Erythroblast (primary cell): ENCODE results near the gene LRRC49.

Experiments used
- GATA1 ChIP-seq: IDR thresholded peaks from 2 replicates; pipeline ENCODE4 v1.6.1; 2011; ENCODE audit warnings: low read depth, mild to moderate bottlenecking, control low read depth, low read length, moderate library complexity
- POLR2A ChIP-seq: IDR thresholded peaks from 2 replicates; pipeline ENCODE4 v1.6.1; 2011; ENCODE audit warnings: mild to moderate bottlenecking, low read length

DNA sequence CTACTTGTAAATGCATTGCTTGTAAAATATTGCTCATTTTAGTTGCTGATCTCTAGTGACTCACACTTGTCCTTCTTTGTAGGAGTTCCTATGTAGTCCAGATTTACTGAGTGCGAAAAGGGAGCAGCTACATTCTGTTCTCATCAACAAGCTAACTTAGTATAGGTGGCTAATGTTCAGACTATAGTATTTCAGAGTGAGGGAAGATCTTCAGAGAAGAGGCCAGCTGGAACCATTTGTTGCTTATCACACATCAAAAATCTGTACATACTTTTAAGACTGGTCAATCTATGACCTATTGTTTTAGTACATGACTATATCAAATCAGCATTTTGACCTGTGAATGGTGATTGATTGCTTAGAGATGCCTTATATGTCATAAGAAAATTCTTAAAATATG, 151.4 kb downstream of the LRRC49 start:
- TF ChIP-seq POLR2A (no peak), GATA1 (no peak)
